HepG2 (cell line): Measurements from ENCODE around the gene CNNM3. TPM values are rescaled to one million over a fixed set of nuclear protein-coding genes. Genes with fewer than 3 reads are reported as not detected.

ENCODE experiments used
- IRF9 ChIP-seq: sonication (generic); formaldehyde crosslinking; IDR thresholded peaks from 2 replicates; pipeline ENCODE4 v1.8.0; 2022; ENCODE audit warnings: missing genetic modification reagents, mild to moderate bottlenecking, borderline replicate concordance
- KIAA2018 ChIP-seq: sonication (generic); formaldehyde crosslinking; IDR thresholded peaks from 2 replicates; pipeline ENCODE4 v1.5.0; 2020; ENCODE audit warnings: mild to moderate bottlenecking, missing genetic modification reagents, borderline replicate concordance
- RBM39 ChIP-seq: fragments of 200-400 bp; formaldehyde crosslinking; IDR thresholded peaks from one replicate; pipeline ENCODE4 v1.6.1; 2018; ENCODE audit warnings: antibody characterized with exemption, mild to moderate bottlenecking, low read depth, low read length; ENCODE audit not compliant: poor library complexity, severe bottlenecking
- SOX5 ChIP-seq: IDR thresholded peaks from 2 replicates; pipeline ENCODE4 v1.6.1; 2016; ENCODE audit warnings: borderline replicate concordance
- TCF12 ChIP-seq, 2 experiments: fragments of 450-650 bp in 1 of 2; sonication (generic) in 1 of 2; formaldehyde crosslinking in 1 of 2; IDR thresholded peaks; 2 replicates each; pipeline versions ENCODE4 v1.6.1 to v1.8.0; 2017 to 2022; ENCODE audit warnings: antibody characterized with exemption in 1 of 2, mild to moderate bottlenecking in 1 of 2, missing genetic modification reagents in 1 of 2, moderate library complexity in 1 of 2
- ZNF501 ChIP-seq: sonication (generic); formaldehyde crosslinking; IDR thresholded peaks from 2 replicates; pipeline ENCODE4 v1.5.1; 2020; ENCODE audit warnings: mild to moderate bottlenecking, moderate library complexity, missing genetic modification reagents
- ZNF549 ChIP-seq: sonication (generic); formaldehyde crosslinking; IDR thresholded peaks from 2 replicates; pipeline ENCODE4 v1.5.0; 2020; ENCODE audit warnings: missing genetic modification reagents
- ZNF580 ChIP-seq: IDR thresholded peaks from 2 replicates; pipeline ENCODE4 v1.6.1; 2016; ENCODE audit warnings: low read depth, borderline replicate concordance
- ZNF629 ChIP-seq: sonication (generic); formaldehyde crosslinking; conservative IDR thresholded peaks from 2 replicates; pipeline ENCODE4 v1.5.0; 2020; ENCODE audit warnings: missing genetic modification reagents
- ZNF788 ChIP-seq: sonication (generic); formaldehyde crosslinking; IDR thresholded peaks from 2 replicates; pipeline ENCODE4 v1.5.0; 2020; ENCODE audit warnings: mild to moderate bottlenecking, missing genetic modification reagents, borderline replicate concordance
- ZNF891 ChIP-seq: sonication (generic); formaldehyde crosslinking; IDR thresholded peaks from 2 replicates; pipeline ENCODE4 v1.5.0; 2020; ENCODE audit warnings: mild to moderate bottlenecking, missing genetic modification reagents
- polyA plus RNA-seq, 8 experiments: library from polyadenylated mRNA; depleted of rRNA in 3 of 8; stranded (reverse) in 7 of 8; unstranded in 1 of 8; fragments of >200 nt; fragmentation: Illumina TruSeq in 4 of 8; extraction: Trizol in 4 of 8; gene quantifications; 2 replicates each; pipeline versions ENCODE4 v1.2.1 to v1.2.3, GENCODE V29; 2011 to 2016; ENCODE audit warnings: low read depth in 4 of 8, missing spikeins in 1 of 8, mixed read lengths in 1 of 8; ENCODE audit not compliant: insufficient read depth in 1 of 8
- total RNA-seq, 5 experiments: library from RNA; depleted of rRNA; stranded (reverse); fragments of >200 nt; fragmentation: Illumina TruSeq; extraction: Trizol; gene quantifications; 2 replicates each; pipeline ENCODE4 v1.2.3, GENCODE V29; 2016; ENCODE audit warnings: low read depth in 1 of 5
- TF ChIP-seq, protein P1 (sequence below): sonication (generic); formaldehyde crosslinking; conservative IDR thresholded peaks from 2 replicates; pipeline ENCODE4 v1.8.0; 2022; ENCODE audit warnings: low read depth, missing genetic modification reagents
- TF ChIP-seq, protein P2 (sequence below): sonication (generic); formaldehyde crosslinking; IDR thresholded peaks from 2 replicates; pipeline ENCODE4 v1.4.0; 2020; ENCODE audit warnings: missing genetic modification reagents, mild to moderate bottlenecking, borderline replicate concordance

The CNNM3 gene
- total and polyA plus RNA-seq, 2 of the 13 experiments (the other 11 are each of a cell fraction or from before 2014, with no cell fraction given): 21.2 to 27.9 TPM

DNA sequence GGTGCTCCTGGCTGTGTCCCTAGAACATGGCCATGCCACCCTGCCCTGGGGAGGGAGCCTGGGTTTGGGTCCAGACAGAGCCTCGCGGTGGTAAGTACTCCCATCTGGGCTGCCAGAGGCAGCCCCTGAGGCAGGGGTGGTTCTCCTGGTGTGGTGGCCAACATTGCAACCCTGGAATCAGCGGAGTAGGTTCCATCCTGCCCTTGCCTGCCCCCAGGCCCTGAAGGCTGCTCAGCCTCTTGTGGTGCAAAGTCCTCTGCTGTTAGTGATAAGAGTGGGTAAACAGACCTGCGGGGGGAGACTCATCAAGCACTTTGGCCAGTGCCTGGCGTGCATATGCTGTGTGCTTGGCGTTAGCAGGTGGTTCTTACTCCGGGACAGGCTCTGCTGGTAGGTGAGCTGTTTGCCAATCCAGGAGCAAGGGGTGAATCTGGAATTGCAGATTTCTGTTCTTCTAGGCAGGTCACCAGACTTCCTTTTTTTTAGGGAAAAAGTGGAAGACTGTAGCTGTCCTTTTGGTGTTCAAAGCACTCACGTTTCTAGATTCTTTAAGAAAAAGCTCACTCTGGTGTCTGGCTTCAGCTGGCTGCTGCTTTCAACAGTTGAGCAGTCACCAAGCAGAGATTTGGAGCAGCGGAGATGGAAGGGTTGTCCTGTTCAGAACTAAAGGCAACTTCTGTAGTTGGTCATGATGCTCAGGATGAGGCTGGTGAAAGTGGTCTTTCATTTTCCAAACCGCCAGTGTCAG is 3.2 kb downstream of the CNNM3 start (continued):
- no peak for TF ChIP-seq KIAA2018 (CRISPR knock-in tag)
- no peak for TF ChIP-seq TCF12 (IDR thresholded peaks at IDR 0.05)
- peak; percentile 53; the same call in 1 of the 2 replicates for TF ChIP-seq TCF12 (CRISPR knock-in tag; IDR thresholded peaks at IDR 0.05)
- peak; percentile 96 for TF ChIP-seq IRF9
- TF ChIP-seq ZNF580: peak; percentile 90; the same call in 1 of the 2 replicates
- TF ChIP-seq, protein P1, sequence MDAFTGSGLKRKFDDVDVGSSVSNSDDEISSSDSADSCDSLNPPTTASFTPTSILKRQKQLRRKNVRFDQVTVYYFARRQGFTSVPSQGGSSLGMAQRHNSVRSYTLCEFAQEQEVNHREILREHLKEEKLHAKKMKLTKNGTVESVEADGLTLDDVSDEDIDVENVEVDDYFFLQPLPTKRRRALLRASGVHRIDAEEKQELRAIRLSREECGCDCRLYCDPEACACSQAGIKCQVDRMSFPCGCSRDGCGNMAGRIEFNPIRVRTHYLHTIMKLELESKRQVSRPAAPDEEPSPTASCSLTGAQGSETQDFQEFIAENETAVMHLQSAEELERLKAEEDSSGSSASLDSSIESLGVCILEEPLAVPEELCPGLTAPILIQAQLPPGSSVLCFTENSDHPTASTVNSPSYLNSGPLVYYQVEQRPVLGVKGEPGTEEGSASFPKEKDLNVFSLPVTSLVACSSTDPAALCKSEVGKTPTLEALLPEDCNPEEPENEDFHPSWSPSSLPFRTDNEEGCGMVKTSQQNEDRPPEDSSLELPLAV (CRISPR knock-in tag): no peak
- peak; percentile 90 for TF ChIP-seq SOX5 (CRISPR knock-in tag)
- TF ChIP-seq ZNF629 (CRISPR knock-in tag): peak; percentile 75
- TF ChIP-seq ZNF891: peak; percentile 79; the same call in 1 of the 2 replicates
- TF ChIP-seq RBM39: no peak
- TF ChIP-seq ZNF501: peak; percentile 83; the same call in 1 of the 2 replicates
- TF ChIP-seq ZNF788 (CRISPR knock-in tag): peak; percentile 99; the same call in 1 of the 2 replicates
- peak; percentile 70; the same call in 1 of the 2 replicates for TF ChIP-seq ZNF549
- TF ChIP-seq, protein P2, sequence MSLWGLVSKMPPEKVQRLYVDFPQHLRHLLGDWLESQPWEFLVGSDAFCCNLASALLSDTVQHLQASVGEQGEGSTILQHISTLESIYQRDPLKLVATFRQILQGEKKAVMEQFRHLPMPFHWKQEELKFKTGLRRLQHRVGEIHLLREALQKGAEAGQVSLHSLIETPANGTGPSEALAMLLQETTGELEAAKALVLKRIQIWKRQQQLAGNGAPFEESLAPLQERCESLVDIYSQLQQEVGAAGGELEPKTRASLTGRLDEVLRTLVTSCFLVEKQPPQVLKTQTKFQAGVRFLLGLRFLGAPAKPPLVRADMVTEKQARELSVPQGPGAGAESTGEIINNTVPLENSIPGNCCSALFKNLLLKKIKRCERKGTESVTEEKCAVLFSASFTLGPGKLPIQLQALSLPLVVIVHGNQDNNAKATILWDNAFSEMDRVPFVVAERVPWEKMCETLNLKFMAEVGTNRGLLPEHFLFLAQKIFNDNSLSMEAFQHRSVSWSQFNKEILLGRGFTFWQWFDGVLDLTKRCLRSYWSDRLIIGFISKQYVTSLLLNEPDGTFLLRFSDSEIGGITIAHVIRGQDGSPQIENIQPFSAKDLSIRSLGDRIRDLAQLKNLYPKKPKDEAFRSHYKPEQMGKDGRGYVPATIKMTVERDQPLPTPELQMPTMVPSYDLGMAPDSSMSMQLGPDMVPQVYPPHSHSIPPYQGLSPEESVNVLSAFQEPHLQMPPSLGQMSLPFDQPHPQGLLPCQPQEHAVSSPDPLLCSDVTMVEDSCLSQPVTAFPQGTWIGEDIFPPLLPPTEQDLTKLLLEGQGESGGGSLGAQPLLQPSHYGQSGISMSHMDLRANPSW (CRISPR knock-in tag): peak; percentile 95
